Measurements from ENCODE around the gene GAA. TPM values are rescaled to one million over a fixed set of nuclear protein-coding genes. Genes with fewer than 3 reads are reported as not detected.

The GAA gene
- total and polyA plus RNA-seq, 4 donors = 21.3 to 58.7 (median 37.0) TPM

DNA sequence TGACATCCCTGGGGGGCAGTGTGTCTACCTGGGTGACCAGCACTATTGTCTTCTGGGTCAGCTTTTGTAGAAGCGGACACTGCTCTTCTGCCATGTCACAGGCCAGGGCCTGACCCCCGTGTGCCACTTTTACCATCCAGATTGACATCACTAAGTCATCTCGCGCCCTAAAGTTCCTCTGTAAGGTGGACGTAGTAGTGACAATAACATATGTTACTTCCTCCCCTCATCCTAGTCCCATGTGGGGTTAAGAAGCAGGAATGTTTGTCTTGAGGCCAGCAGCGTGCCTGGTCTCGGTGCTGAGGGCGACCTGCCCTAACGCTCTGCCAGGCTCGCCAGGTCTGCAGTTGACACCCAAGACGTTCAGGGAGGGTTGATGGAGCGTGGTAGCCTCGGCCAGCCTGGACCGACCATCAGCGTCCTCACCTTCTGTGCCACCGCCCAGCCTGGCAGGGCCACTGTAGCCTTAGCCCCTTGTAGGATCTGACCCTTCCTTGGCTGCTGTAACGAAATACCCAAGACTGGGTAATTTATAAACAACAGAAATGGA is 20.7 kb downstream of the GAA start:
- no peak for DNase-seq (ENCODE audit: low spot score)

DNA sequence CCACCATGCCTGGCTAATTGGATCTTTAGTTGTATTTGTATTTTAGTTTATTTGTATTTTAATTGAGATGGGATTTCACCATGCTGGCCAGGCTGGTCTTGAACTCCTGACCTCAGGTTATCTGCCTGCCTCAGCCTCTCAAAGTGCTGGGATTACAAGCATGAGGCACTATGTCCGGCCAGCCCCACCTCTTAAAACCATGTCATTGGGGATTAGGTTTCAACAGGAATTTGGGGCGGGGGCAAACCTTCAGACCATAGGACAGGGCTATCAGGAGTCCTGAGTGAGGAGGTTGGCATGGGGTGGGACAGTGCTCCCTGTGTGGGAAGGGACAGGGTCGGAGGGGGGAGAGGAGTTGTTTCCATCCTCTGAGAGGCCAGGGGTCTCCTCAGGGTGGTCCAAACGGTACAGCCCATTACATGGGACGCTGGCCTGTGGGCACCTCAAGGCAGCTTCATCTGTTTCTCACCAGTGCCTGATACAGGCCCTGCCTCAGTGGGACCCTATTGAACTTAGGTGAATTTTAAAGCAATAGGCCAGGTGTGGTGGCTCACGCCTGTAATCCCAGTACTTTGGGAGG is 21.6 kb downstream of the GAA start:
- Histone ChIP-seq H3K36me3 (ENCODE audit: control insufficient read depth in 4 of 4, insufficient read depth in 3 of 4, low read depth in 1 of 4, low read length in 3 of 4) (peaks cover 0 to 11% (median 2%) of the 10 kb centered on the region in 4 donors), H3K9ac (ENCODE audit: low read depth in 1 of 2, low read length in 2 of 2) (no peak overlapping the region), H3K27me3 (ENCODE audit: control insufficient read depth in 4 of 4, insufficient read depth in 4 of 4, low read length in 3 of 4) (no peaks in the 10 kb centered on the region), H3K27ac (ENCODE audit: low read depth in 1 of 2, low read length in 2 of 2) (no peak overlapping the region), H3K4me1 (ENCODE audit: control insufficient read depth in 4 of 4, insufficient read depth in 4 of 4, low read length in 3 of 4) (no peaks in the 10 kb centered on the region), H3K9me3 (ENCODE audit: control insufficient read depth in 4 of 4, low read length in 3 of 4) (no peaks in the 10 kb centered on the region), H3K4me3 (ENCODE audit: low read depth in 1 of 3, low read length in 3 of 3) (no peak overlapping the region)
- WGBS = 87% methylated on average over 6 of the region's 6 CpGs
- DNase-seq (ENCODE audit: low spot score) = no peak
- TF ChIP-seq FOXA1 (IDR thresholded peaks at IDR 0.05) (no peak), RAD21 (IDR thresholded peaks at IDR 0.05) (no peak)

More for the DNA sequence above, 20.7 kb downstream of the GAA start:
- Histone ChIP-seq H3K4me1 (ENCODE audit: control insufficient read depth in 4 of 4, insufficient read depth in 4 of 4, low read length in 3 of 4) (no peaks in the 10 kb centered on the region), H3K9ac (ENCODE audit: low read depth in 1 of 2, low read length in 2 of 2) (no peak overlapping the region), H3K36me3 (ENCODE audit: control insufficient read depth in 4 of 4, insufficient read depth in 3 of 4, low read depth in 1 of 4, low read length in 3 of 4) (peaks cover 0 to 13% (median 2%) of the 10 kb centered on the region in 4 donors), H3K4me3 (ENCODE audit: low read depth in 1 of 3, low read length in 3 of 3) (no peak overlapping the region), H3K27me3 (ENCODE audit: control insufficient read depth in 4 of 4, insufficient read depth in 4 of 4, low read length in 3 of 4) (no peaks in the 10 kb centered on the region), H3K27ac (ENCODE audit: low read depth in 1 of 2, low read length in 2 of 2) (no peak overlapping the region), H3K9me3 (ENCODE audit: control insufficient read depth in 4 of 4, low read length in 3 of 4) (no peaks in the 10 kb centered on the region)
- TF ChIP-seq FOXA2 (IDR thresholded peaks at IDR 0.05) (no peak), RAD21 (IDR thresholded peaks at IDR 0.05) (no peak), JUND (IDR thresholded peaks at IDR 0.05) (no peak), FOXA1 (IDR thresholded peaks at IDR 0.05) (no peak), TAF1 (conservative IDR thresholded peaks at IDR 0.05) (no peak), YY1 (IDR thresholded peaks at IDR 0.05) (no peak), HNF4G (IDR thresholded peaks at IDR 0.05) (no peak), HNF4A (conservative IDR thresholded peaks at IDR 0.05) (no peak)
- TF ChIP-seq, protein P1, sequence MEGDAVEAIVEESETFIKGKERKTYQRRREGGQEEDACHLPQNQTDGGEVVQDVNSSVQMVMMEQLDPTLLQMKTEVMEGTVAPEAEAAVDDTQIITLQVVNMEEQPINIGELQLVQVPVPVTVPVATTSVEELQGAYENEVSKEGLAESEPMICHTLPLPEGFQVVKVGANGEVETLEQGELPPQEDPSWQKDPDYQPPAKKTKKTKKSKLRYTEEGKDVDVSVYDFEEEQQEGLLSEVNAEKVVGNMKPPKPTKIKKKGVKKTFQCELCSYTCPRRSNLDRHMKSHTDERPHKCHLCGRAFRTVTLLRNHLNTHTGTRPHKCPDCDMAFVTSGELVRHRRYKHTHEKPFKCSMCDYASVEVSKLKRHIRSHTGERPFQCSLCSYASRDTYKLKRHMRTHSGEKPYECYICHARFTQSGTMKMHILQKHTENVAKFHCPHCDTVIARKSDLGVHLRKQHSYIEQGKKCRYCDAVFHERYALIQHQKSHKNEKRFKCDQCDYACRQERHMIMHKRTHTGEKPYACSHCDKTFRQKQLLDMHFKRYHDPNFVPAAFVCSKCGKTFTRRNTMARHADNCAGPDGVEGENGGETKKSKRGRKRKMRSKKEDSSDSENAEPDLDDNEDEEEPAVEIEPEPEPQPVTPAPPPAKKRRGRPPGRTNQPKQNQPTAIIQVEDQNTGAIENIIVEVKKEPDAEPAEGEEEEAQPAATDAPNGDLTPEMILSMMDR (IDR thresholded peaks at IDR 0.05; ENCODE audit: low read depth, low read length, missing input control) = no peak
- TF ChIP-seq, protein P2, sequence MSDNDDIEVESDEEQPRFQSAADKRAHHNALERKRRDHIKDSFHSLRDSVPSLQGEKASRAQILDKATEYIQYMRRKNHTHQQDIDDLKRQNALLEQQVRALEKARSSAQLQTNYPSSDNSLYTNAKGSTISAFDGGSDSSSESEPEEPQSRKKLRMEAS (IDR thresholded peaks at IDR 0.05) = no peak
- TF ChIP-seq, protein P3, sequence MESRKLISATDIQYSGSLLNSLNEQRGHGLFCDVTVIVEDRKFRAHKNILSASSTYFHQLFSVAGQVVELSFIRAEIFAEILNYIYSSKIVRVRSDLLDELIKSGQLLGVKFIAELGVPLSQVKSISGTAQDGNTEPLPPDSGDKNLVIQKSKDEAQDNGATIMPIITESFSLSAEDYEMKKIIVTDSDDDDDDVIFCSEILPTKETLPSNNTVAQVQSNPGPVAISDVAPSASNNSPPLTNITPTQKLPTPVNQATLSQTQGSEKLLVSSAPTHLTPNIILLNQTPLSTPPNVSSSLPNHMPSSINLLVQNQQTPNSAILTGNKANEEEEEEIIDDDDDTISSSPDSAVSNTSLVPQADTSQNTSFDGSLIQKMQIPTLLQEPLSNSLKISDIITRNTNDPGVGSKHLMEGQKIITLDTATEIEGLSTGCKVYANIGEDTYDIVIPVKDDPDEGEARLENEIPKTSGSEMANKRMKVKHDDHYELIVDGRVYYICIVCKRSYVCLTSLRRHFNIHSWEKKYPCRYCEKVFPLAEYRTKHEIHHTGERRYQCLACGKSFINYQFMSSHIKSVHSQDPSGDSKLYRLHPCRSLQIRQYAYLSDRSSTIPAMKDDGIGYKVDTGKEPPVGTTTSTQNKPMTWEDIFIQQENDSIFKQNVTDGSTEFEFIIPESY (IDR thresholded peaks at IDR 0.05) = no peak
- TF ChIP-seq, protein P4, sequence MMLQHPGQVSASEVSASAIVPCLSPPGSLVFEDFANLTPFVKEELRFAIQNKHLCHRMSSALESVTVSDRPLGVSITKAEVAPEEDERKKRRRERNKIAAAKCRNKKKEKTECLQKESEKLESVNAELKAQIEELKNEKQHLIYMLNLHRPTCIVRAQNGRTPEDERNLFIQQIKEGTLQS (IDR thresholded peaks at IDR 0.05) = no peak
- 90% methylated on average over 17 of the region's 17 CpGs for WGBS

DNA sequence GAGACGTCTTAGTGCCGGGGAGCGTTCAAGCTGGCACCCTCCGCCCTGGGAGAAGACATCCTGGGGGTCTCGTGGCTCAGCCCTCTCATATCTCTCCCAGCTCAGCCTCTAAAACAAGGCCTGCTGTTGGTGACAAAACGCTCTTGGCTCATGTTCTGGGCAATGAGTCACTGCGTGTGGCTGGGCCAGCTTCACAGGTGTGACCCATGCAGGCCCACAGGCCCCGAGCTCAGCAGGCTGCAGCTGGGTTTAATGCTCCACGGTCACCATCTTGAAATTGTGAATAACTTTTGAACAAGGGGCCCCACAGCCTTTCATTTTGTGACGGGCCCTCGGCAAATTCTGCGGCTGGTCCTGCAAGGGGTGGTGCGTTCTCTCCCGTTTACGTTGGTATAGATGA is 22.4 kb downstream of the GAA start:
- Histone ChIP-seq H3K9me3 (ENCODE audit: control insufficient read depth in 4 of 4, low read length in 3 of 4) (no peaks in the 10 kb centered on the region), H3K4me1 (ENCODE audit: control insufficient read depth in 4 of 4, insufficient read depth in 4 of 4, low read length in 3 of 4) (no peaks in the 10 kb centered on the region), H3K27me3 (ENCODE audit: control insufficient read depth in 4 of 4, insufficient read depth in 4 of 4, low read length in 3 of 4) (no peaks in the 10 kb centered on the region), H3K27ac (ENCODE audit: low read depth in 1 of 2, low read length in 2 of 2) (no peak overlapping the region), H3K4me3 (ENCODE audit: low read depth in 1 of 3, low read length in 3 of 3) (no peak overlapping the region), H3K36me3 (ENCODE audit: control insufficient read depth in 4 of 4, insufficient read depth in 3 of 4, low read depth in 1 of 4, low read length in 3 of 4) (peaks cover 0 to 4% (median under 1%) of the 10 kb centered on the region in 4 donors), H3K9ac (ENCODE audit: low read depth in 1 of 2, low read length in 2 of 2) (no peak overlapping the region)
- no peak for TF ChIP-seq HNF4A (conservative IDR thresholded peaks at IDR 0.05)
- TF ChIP-seq, protein P1 (IDR thresholded peaks at IDR 0.05; ENCODE audit: low read depth, low read length, missing input control) = no peak
- TF ChIP-seq, protein P2 (IDR thresholded peaks at IDR 0.05) = no peak
- no peak for TF ChIP-seq EGR1 (IDR thresholded peaks at IDR 0.05; ENCODE audit: low read depth in 2 of 2)
- TF ChIP-seq RAD21 (IDR thresholded peaks at IDR 0.05) = no peak
- TF ChIP-seq FOXA2 (IDR thresholded peaks at IDR 0.05) = no peak
- TF ChIP-seq SP1 (IDR thresholded peaks at IDR 0.05) = no peak
- TF ChIP-seq YY1 (IDR thresholded peaks at IDR 0.05) = no peak
- no peak for DNase-seq (ENCODE audit: low spot score)
- WGBS = 90% methylated on average over 15 of the region's 15 CpGs
